ENCODE measurements around the gene TUBB3.

- TF ChIP-seq POLR2A (IDR thresholded peaks at IDR 0.05) (no peak), CTCF (IDR thresholded peaks at IDR 0.05) (no peak)
Measured at GRCh38 chr16:89907055-89907814, 15.9 kb upstream of the TUBB3 start.

Data from thyroid gland (tissue), 4 donors.